ENCODE measurements around the gene ENTPD7. TPM values are rescaled to one million over a fixed set of nuclear protein-coding genes. Genes with fewer than 3 reads are reported as not detected.
A peak's percentile ranks its signal among the peaks of the same experiment; 100 is the strongest.

The ENTPD7 gene
- total and polyA plus RNA-seq, 2 experiments from 2014 or later = 18.6 to 53.3 TPM

DNA sequence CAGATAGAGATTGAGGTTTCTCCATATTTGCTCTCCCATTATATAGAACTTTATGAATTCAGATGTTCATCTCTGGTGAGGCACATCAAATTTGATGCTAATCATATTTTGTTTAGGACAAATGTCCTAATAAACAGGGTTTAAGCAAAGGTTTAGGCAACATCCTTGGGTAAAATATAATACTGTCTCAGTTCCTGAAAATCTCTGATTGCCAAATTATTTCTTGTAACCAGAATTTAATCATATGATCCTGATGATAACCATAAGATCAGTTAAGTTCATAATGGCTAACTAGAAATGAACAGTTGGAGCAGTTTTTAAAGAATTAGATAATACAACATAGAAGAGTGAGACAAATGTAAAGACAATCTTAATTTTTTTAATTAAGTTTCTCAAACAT, 91.3 kb downstream of the ENTPD7 start:
- no peak overlapping the region for H3K27ac ChIP-seq
- H3K4me1 ChIP-seq (ENCODE audit: insufficient read depth) = no peaks in the 10 kb centered on the region
- H3K79me2 ChIP-seq = peaks cover 2% of the 10 kb centered on the region
- no peak for DNase-seq (ENCODE audit: low spot score)
- TF ChIP-seq, protein P1, sequence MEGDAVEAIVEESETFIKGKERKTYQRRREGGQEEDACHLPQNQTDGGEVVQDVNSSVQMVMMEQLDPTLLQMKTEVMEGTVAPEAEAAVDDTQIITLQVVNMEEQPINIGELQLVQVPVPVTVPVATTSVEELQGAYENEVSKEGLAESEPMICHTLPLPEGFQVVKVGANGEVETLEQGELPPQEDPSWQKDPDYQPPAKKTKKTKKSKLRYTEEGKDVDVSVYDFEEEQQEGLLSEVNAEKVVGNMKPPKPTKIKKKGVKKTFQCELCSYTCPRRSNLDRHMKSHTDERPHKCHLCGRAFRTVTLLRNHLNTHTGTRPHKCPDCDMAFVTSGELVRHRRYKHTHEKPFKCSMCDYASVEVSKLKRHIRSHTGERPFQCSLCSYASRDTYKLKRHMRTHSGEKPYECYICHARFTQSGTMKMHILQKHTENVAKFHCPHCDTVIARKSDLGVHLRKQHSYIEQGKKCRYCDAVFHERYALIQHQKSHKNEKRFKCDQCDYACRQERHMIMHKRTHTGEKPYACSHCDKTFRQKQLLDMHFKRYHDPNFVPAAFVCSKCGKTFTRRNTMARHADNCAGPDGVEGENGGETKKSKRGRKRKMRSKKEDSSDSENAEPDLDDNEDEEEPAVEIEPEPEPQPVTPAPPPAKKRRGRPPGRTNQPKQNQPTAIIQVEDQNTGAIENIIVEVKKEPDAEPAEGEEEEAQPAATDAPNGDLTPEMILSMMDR (IDR thresholded peaks at IDR 0.05; ENCODE audit: poor library complexity) = no peak
- TF ChIP-seq EZH2 (IDR thresholded peaks at IDR 0.05; ENCODE audit: borderline replicate concordance) (no peak), EZH2phosphoT487 (IDR thresholded peaks at IDR 0.05; ENCODE audit: low read depth, severe bottlenecking, unreplicated experiment) (no peak)
- H4K20me1 ChIP-seq (ENCODE audit: insufficient read depth, poor library complexity, severe bottlenecking) = no peaks in the 10 kb centered on the region
- no peak overlapping the region for H2AFZ ChIP-seq
- no peaks in the 10 kb centered on the region for H3K27me3 ChIP-seq
- H3K9me3 ChIP-seq (ENCODE audit: low read depth) = no peaks in the 10 kb centered on the region
- no peak overlapping the region for H3K4me3 ChIP-seq
- no peak overlapping the region for H3K4me2 ChIP-seq
- no peaks in the 10 kb centered on the region for H3K9me2 ChIP-seq (replicated peaks; ENCODE audit: insufficient read depth)
- H3K36me3 ChIP-seq (replicated peaks; ENCODE audit: insufficient read depth, low read depth) = no peaks in the 10 kb centered on the region

- Histone ChIP-seq H3K4me2 (no peak overlapping the region), H3K4me1 (ENCODE audit: insufficient read depth) (no peaks in the 10 kb centered on the region), H3K27ac (peak overlapping the region; percentile 33), H3K79me2 (peaks cover 2% of the 10 kb centered on the region), H4K20me1 (ENCODE audit: insufficient read depth, poor library complexity, severe bottlenecking) (no peaks in the 10 kb centered on the region), H2AFZ (no peak overlapping the region), H3K9me2 (replicated peaks; ENCODE audit: insufficient read depth) (no peaks in the 10 kb centered on the region), H3K9me3 (ENCODE audit: low read depth) (no peaks in the 10 kb centered on the region), H3K36me3 (replicated peaks; ENCODE audit: insufficient read depth, low read depth) (no peaks in the 10 kb centered on the region), H3K4me3 (no peak overlapping the region), H3K27me3 (no peaks in the 10 kb centered on the region)
- TF ChIP-seq, protein P1 (IDR thresholded peaks at IDR 0.05; ENCODE audit: poor library complexity) = no peak
- TF ChIP-seq EZH2 (IDR thresholded peaks at IDR 0.05; ENCODE audit: borderline replicate concordance) (no peak), EZH2phosphoT487 (IDR thresholded peaks at IDR 0.05; ENCODE audit: low read depth, severe bottlenecking, unreplicated experiment) (no peak)
- 78% methylated on average over 1 of the region's 1 CpG for WGBS (ENCODE audit: low lambda C conversion rate, missing lambda C conversion rate)
- DNase-seq (ENCODE audit: low spot score) = peak; percentile 23
These were observed 95.4 kb downstream of the ENTPD7 start for GRCh38 chr10:99754670-99755069.

Small RNA genes within 50 kb of the gene (small RNA-seq; reads per million reads assigned to genes)
- gene AL133353.1 = not detected

Other genes with a start within 250 kb of the ENTPD7 start
- 51.1 and 59.0 TPM in 2 replicates for gene GOT1, start 228.9 kb upstream of the ENTPD7 start, total RNA-seq
- gene GOT1, start 228.9 kb upstream of the ENTPD7 start, polyA plus RNA-seq = 53.1 and 60.8 TPM in 2 replicates
- gene NKX2-3, start 126.6 kb upstream of the ENTPD7 start, total RNA-seq = 0.17 and 0.24 TPM in 2 replicates
- gene NKX2-3, start 126.6 kb upstream of the ENTPD7 start, polyA plus RNA-seq = not detected in 2 replicates
- gene SLC25A28, start 39.1 kb upstream of the ENTPD7 start, total RNA-seq = 15.8 and 23.8 TPM in 2 replicates
- 33.7 and 38.0 TPM in 2 replicates for gene SLC25A28, start 39.1 kb upstream of the ENTPD7 start, polyA plus RNA-seq
- gene COX15, start 72.6 kb downstream of the ENTPD7 start, total RNA-seq = 30.5 and 42.0 TPM in 2 replicates
- gene COX15, start 72.6 kb downstream of the ENTPD7 start, polyA plus RNA-seq = 26.8 and 28.5 TPM in 2 replicates
- 21.6 and 33.8 TPM in 2 replicates for gene CUTC, start 72.7 kb downstream of the ENTPD7 start, total RNA-seq
- 26.3 and 29.4 TPM in 2 replicates for gene CUTC, start 72.7 kb downstream of the ENTPD7 start, polyA plus RNA-seq
- gene ABCC2, start 123.1 kb downstream of the ENTPD7 start, total RNA-seq = 56.7 and 63.1 TPM in 2 replicates
- gene ABCC2, start 123.1 kb downstream of the ENTPD7 start, polyA plus RNA-seq = 27.4 and 29.7 TPM in 2 replicates

Measured in hepatocyte (in vitro differentiated cells).